C4-2B (cell line): Measurements from ENCODE around the gene MOV10L1.

Experiments used
- H3K27ac ChIP-seq: fragments of 450-650 bp; 2 replicates; pipeline ENCODE4 v1.5.1; 2017
- CTCF ChIP-seq: fragments of 450-650 bp; conservative IDR thresholded peaks from 2 replicates; pipeline ENCODE4 v1.5.1; 2017; ENCODE audit warnings: mild to moderate bottlenecking
- ZFX ChIP-seq: fragments of 450-650 bp; IDR thresholded peaks from 2 replicates; pipeline ENCODE4 v1.6.1; 2017

MOV10L1 gene

DNA sequence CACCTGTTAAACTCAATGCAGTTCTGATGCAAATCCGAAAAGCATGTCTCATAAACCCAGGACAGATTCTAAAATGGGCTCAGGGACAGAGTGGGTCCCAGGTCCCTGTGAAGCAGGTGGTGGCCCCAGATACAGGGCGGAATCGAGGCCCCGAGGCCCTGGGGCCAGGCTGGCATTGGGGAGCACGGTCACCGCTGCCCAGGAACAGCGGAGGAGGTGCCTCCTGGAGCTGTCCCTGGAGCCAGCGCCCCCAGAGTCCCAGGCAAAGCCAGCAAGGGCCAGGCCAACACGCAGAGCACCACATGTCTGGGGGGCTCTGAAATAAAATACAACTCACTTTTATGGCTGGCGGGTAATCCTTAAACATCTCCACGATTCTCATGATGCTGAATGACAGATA is 21.7 kb upstream of the MOV10L1 start:
- no peak overlapping the region for H3K27ac ChIP-seq
- no peak for TF ChIP-seq ZFX
- no peak for TF ChIP-seq CTCF

DNA sequence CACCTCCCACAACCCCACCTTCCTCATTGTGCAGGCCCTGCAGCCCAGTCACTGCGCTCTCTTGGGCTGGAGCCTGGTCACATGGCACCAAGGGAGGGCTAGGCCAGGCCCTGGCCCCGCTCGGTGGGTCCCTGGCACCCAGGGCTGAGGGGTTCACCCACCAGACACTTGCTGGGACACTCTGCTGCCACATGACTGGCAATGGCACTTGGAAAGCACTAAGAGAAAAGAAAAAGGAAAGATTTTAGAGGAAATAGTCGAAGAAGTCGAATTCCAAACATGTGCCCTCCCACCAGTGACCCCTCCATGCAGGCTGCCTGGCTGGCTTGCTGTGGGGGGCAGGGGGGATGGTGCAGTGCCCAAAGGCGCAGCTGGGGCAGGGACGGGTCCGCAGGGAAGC is 19.4 kb upstream of the MOV10L1 start:
- TF ChIP-seq ZFX: no peak
- no peak for TF ChIP-seq CTCF
- no peak overlapping the region for H3K27ac ChIP-seq

- no peak overlapping the region for H3K27ac ChIP-seq
- TF ChIP-seq CTCF: no peak
- TF ChIP-seq ZFX: no peak
Observed at GRCh38 chr22:50071432-50072166, 18.2 kb upstream of the MOV10L1 start.

GRCh38 chr22:50072167-50072555 is 17.6 kb upstream of the MOV10L1 start:
- TF ChIP-seq CTCF (no peak), ZFX (no peak)
- no peak overlapping the region for H3K27ac ChIP-seq

GRCh38 chr22:50072714-50073538 is 16.9 kb upstream of the MOV10L1 start:
- no peak overlapping the region for H3K27ac ChIP-seq
- no peak for TF ChIP-seq ZFX
- no peak for TF ChIP-seq CTCF

DNA sequence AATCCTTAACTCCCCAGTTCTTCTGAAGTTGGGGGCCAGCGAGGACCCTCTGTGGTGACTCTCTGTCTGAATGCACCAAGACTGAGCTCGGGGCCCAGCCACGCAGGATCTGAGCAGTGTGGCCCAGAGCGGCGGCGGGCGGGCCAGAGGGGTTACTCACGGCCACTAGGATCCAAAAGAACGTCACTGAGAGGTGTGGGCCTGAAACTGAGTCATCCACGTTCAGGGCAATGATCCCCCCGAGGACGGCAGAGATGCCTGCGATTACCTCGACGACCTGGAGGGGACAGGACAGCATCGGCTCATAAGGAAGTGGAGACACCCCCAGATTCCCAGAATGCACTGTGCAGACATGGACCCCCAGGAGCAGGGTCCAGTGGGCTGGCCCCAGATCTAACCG is 15.8 kb upstream of the MOV10L1 start:
- no peak overlapping the region for H3K27ac ChIP-seq
- no peak for TF ChIP-seq CTCF
- no peak for TF ChIP-seq ZFX
